Adrenal gland (tissue), 12 donors: ENCODE results near the gene ICAM5. TPM values are rescaled to one million over a fixed set of nuclear protein-coding genes. Genes with fewer than 3 reads are reported as not detected.

Experiments
- DNase-seq, 7 donors: peaks; one replicate each; pipeline ENCODE4 v3.0.0-alpha.2; 2019 to 2020
- H3K27ac ChIP-seq, 5 donors: fragments of 200-600 bp; sonication (generic) in 4 of 5; 1 replicate in 3 of 5; 2 replicates in 2 of 5; pipeline versions ENCODE4 v1.5.1 to v1.8.0; 2016 to 2020; ENCODE audit warnings: mild to moderate bottlenecking in 1 of 5
- H3K27me3 ChIP-seq: fragments of 200-600 bp; 2 replicates; pipeline ENCODE4 v1.8.0; 2021
- H3K36me3 ChIP-seq, 2 donors: fragments of 200-600 bp; replicated peaks in 1 of 2; 1 replicate in 1 of 2; 2 replicates in 1 of 2; pipeline versions ENCODE4 v1.5.1 to v1.8.0; 2018 to 2022
- H3K4me1 ChIP-seq, 2 donors: fragments of 200-600 bp; replicated peaks in 1 of 2; 1 replicate in 1 of 2; 2 replicates in 1 of 2; pipeline versions ENCODE4 v1.5.1 to v1.8.0; 2018 to 2021
- H3K4me3 ChIP-seq, 4 donors: fragments of 200-600 bp; sonication (generic) in 3 of 4; one replicate each; pipeline ENCODE4 v1.5.1; 2016 to 2018
- H3K9me3 ChIP-seq, 3 donors: fragments of 200-600 bp; sonication (generic) in 1 of 3; replicated peaks in 1 of 3; 1 replicate in 2 of 3; 2 replicates in 1 of 3; pipeline versions ENCODE4 v1.5.1 to v1.8.0; 2016 to 2021
- CTCF ChIP-seq, 6 experiments: fragments of 450-650 bp in 4 of 6; fragments of 200-600 bp in 2 of 6; sonication (generic) in 1 of 6; IDR thresholded peaks; 1 replicate in 5 of 6; 2 replicates in 1 of 6; pipeline versions ENCODE4 v1.5.1 to v1.8.0; 2016 to 2021; ENCODE audit warnings: antibody characterized with exemption in 6 of 6, mild to moderate bottlenecking in 2 of 6, moderate library complexity in 1 of 6
- POLR2A ChIP-seq, 2 donors: fragments of 450-650 bp; IDR thresholded peaks; one replicate each; pipeline ENCODE4 v1.6.1; 2017; ENCODE audit warnings: antibody characterized with exemption in 2 of 2, mild to moderate bottlenecking in 2 of 2, moderate library complexity in 1 of 2
- WGBS, 4 donors: extraction: QIAGEN DNeasy Blood & Tissue Kit in 2 of 4; methylation state at CpG; one replicate each; pipeline versions ENCODE4 v1.1.5 to v1.1.7; 2013 to 2017; 5-methylcytosine and 5-hydroxymethylcytosine counted together
- intact Hi-C, 2 donors: fragments of 100-400 bp; cut with DNase I; formaldehyde crosslinking; loops; one replicate each; pipeline versions ENCODE4 v1.14.1 to v1.15.0; 2022 to 2023
- polyA plus RNA-seq, 3 donors: library from polyadenylated mRNA; stranded (reverse); fragments of 200-250 nt in 2 of 3; fragments of 350-450 nt in 1 of 3; fragmentation: Illumina TruSeq in 1 of 3; extraction: RNeasy Lipid Tissue Mini Kit (QIAGEN cat#74804) in 1 of 3; gene quantifications; one replicate each; pipeline ENCODE4 v1.2.3, GENCODE V29; 2013 to 2014
- total RNA-seq, 9 donors: library from RNA; depleted of rRNA in 4 of 9; stranded (reverse); fragments of >200 nt in 4 of 9; fragments of 120-200 nt in 1 of 9; fragmentation: NEBNext Ultra II Directional in 1 of 9; extraction: Animal tissue kit (Norgen Biotek cat#: 25700) in 1 of 9; gene quantifications; one replicate each; pipeline versions ENCODE4 v1.1.0 to v1.2.4, GENCODE V29; 2013 to 2023
- donor health status: healthy with polysubstance abuse.
- donor health status: Bipolar disorder and iron deficiency.
- donor health status: DM: yes; HTN: yes; CAD: no.
- donor health status: DM: no; HTN: no; CAD: no.
- donor health status: DM: no; HTN: no; CAD: no.
- donor health status: DM: yes; HTN: yes; CAD: no.

Gene ICAM5
- total and polyA plus RNA-seq, 12 donors: 0.06 to 2.2 (median 0.49) TPM; not detected in 3

GRCh38 chr19:10284960-10285278 is 4.8 kb upstream of the ICAM5 start:
- TF ChIP-seq CTCF (IDR thresholded peaks at IDR 0.05) (no peak), POLR2A (IDR thresholded peaks at IDR 0.05) (no peak)
- no peak for DNase-seq
- Histone ChIP-seq H3K9me3 (no peaks in the 10 kb centered on the region), H3K27me3 (peaks cover 17% of the 10 kb centered on the region), H3K4me1 (peaks cover 24 to 31% of the 10 kb centered on the region in 2 donors), H3K27ac (no peak overlapping the region), H3K4me3 (no peak overlapping the region), H3K36me3 (peaks cover 0 to 37% of the 10 kb centered on the region in 2 donors)
- 95 to 100% (median 96%) methylated on average over 2 to 13 of the region's 13 CpGs for WGBS, 4 donors
- intact Hi-C loops: no loop called here

GRCh38 chr19:10285393-10285792 is 4.4 kb upstream of the ICAM5 start:
- intact Hi-C loops: no loop called here
- no peak for TF ChIP-seq CTCF (IDR thresholded peaks at IDR 0.05)
- no peak for TF ChIP-seq POLR2A (IDR thresholded peaks at IDR 0.05)
- Histone ChIP-seq H3K4me1 (peaks cover 26 to 36% of the 10 kb centered on the region in 2 donors), H3K36me3 (peaks cover 0 to 37% of the 10 kb centered on the region in 2 donors), H3K27me3 (peaks cover 22% of the 10 kb centered on the region), H3K9me3 (no peaks in the 10 kb centered on the region), H3K27ac (no peak overlapping the region), H3K4me3 (no peak overlapping the region)
- WGBS, 4 donors: 85 to 92% (median 88%) methylated on average over 4 of the region's 4 CpGs
- no peak for DNase-seq

GRCh38 chr19:10286803-10287737 is 2.7 kb upstream of the ICAM5 start, which contains the start of gene ICAM4:
TSS of gene ICAM4 (plus strand) at chr19:10286955. CDS start at chr19:10287013, 58 bp downstream.
- TF ChIP-seq POLR2A (IDR thresholded peaks at IDR 0.05) (no peak), CTCF (IDR thresholded peaks at IDR 0.05) (no peak)
- intact Hi-C loops: no loop called here
- peaks cover 0 to 35% of the 10 kb centered on the region in 2 donors for H3K36me3 ChIP-seq
- H3K9me3 ChIP-seq: no peaks in the 10 kb centered on the region
- 4 to 14% (median 7%) methylated on average over 2 to 59 of the region's 59 CpGs for WGBS, 4 donors
- H3K4me3 ChIP-seq: no peak within 1 kb of the TSS
- peak; percentile 51 to 84 (median 71) for DNase-seq
- H3K4me1 ChIP-seq: peaks cover 35 to 53% of the 10 kb centered on the region in 2 donors
- peak within 1 kb of the TSS in 1 of 5 donors; percentile 26 for H3K27ac ChIP-seq
- peaks cover 37% of the 10 kb centered on the region for H3K27me3 ChIP-seq

- no peak for DNase-seq
- intact Hi-C loops: no loop called here
- peaks cover 51% of the 10 kb centered on the region for H3K27me3 ChIP-seq
- no peak for TF ChIP-seq POLR2A (IDR thresholded peaks at IDR 0.05)
- no peak for TF ChIP-seq CTCF (IDR thresholded peaks at IDR 0.05)
- H3K27ac ChIP-seq: no peak overlapping the region
- H3K4me3 ChIP-seq: peak overlapping the region in 1 of 4 donors; percentile 34
- H3K4me1 ChIP-seq: peaks cover 35 to 62% of the 10 kb centered on the region in 2 donors
- peaks cover 0 to 23% of the 10 kb centered on the region in 2 donors for H3K36me3 ChIP-seq
- H3K9me3 ChIP-seq: no peaks in the 10 kb centered on the region
- WGBS, 4 donors: 4 to 7% (median 5%) methylated on average over 11 to 23 of the region's 23 CpGs
Observed at GRCh38 chr19:10288662-10289166, 1.0 kb upstream of the ICAM5 start.
